HepG2 (cell line): ENCODE measurements around the gene INO80. TPM values are rescaled to one million over a fixed set of nuclear protein-coding genes. Genes with fewer than 3 reads are reported as not detected.

Experiments
- GLI4 ChIP-seq: sonication (generic); formaldehyde crosslinking; IDR thresholded peaks from 2 replicates; pipeline ENCODE4 v1.5.1; 2020; ENCODE audit warnings: missing genetic modification reagents, mild to moderate bottlenecking, moderate library complexity, borderline replicate concordance
- KDM2A ChIP-seq: sonication (generic); formaldehyde crosslinking; IDR thresholded peaks from 2 replicates; pipeline ENCODE4 v1.4.0; 2020; ENCODE audit warnings: low read depth, missing genetic modification reagents, borderline replicate concordance
- KLF12 ChIP-seq: sonication (generic); formaldehyde crosslinking; IDR thresholded peaks from 2 replicates; pipeline ENCODE4 v1.4.0; 2020; ENCODE audit warnings: missing genetic modification reagents, borderline replicate concordance
- KLF13 ChIP-seq: sonication (generic); formaldehyde crosslinking; IDR thresholded peaks from 2 replicates; pipeline ENCODE4 v1.4.0; 2020; ENCODE audit warnings: mild to moderate bottlenecking, missing genetic modification reagents
- PAWR ChIP-seq: sonication (generic); formaldehyde crosslinking; IDR thresholded peaks from 2 replicates; pipeline ENCODE4 v1.4.0; 2020; ENCODE audit warnings: missing genetic modification reagents, mild to moderate bottlenecking, borderline replicate concordance
- PREB ChIP-seq: sonication (generic); formaldehyde crosslinking; IDR thresholded peaks from 2 replicates; pipeline ENCODE4 v1.4.0; 2020; ENCODE audit warnings: missing genetic modification reagents
- USF2 ChIP-seq, 2 experiments: sonication (generic) in 1 of 2; formaldehyde crosslinking in 1 of 2; IDR thresholded peaks; 2 replicates each; pipeline versions ENCODE4 v1.5.1 to v1.6.1; 2011 to 2020; ENCODE audit warnings: borderline replicate concordance in 1 of 2, low read depth in 1 of 2, low read length in 1 of 2, mild to moderate bottlenecking in 1 of 2, missing genetic modification reagents in 1 of 2, moderate library complexity in 1 of 2
- ZBTB14 ChIP-seq: sonication (generic); formaldehyde crosslinking; IDR thresholded peaks from 2 replicates; pipeline ENCODE4 v1.4.0; 2020; ENCODE audit warnings: missing genetic modification reagents
- ZNF180 ChIP-seq: sonication (generic); formaldehyde crosslinking; IDR thresholded peaks from 2 replicates; pipeline ENCODE4 v1.4.0; 2020; ENCODE audit warnings: low read depth, missing genetic modification reagents, borderline replicate concordance
- ZNF318 ChIP-seq: sonication (generic); formaldehyde crosslinking; IDR thresholded peaks from 2 replicates; pipeline ENCODE4 v1.4.0; 2020; ENCODE audit warnings: mild to moderate bottlenecking, missing genetic modification reagents
- ZNF496 ChIP-seq: sonication (generic); formaldehyde crosslinking; IDR thresholded peaks from 2 replicates; pipeline ENCODE4 v1.8.1; 2023; ENCODE audit warnings: mild to moderate bottlenecking, moderate library complexity, missing genetic modification reagents; ENCODE audit not compliant: insufficient replicate concordance
- ZNF501 ChIP-seq: sonication (generic); formaldehyde crosslinking; IDR thresholded peaks from 2 replicates; pipeline ENCODE4 v1.5.1; 2020; ENCODE audit warnings: mild to moderate bottlenecking, moderate library complexity, missing genetic modification reagents
- ZNF567 ChIP-seq: sonication (generic); formaldehyde crosslinking; IDR thresholded peaks from 2 replicates; pipeline ENCODE4 v1.8.1; 2023; ENCODE audit warnings: mild to moderate bottlenecking, missing genetic modification reagents, borderline replicate concordance
- ZNF768 ChIP-seq: sonication (generic); formaldehyde crosslinking; IDR thresholded peaks from 2 replicates; pipeline ENCODE4 v1.4.0; 2020; ENCODE audit warnings: missing genetic modification reagents
- polyA plus RNA-seq, 8 experiments: library from polyadenylated mRNA; depleted of rRNA in 3 of 8; stranded (reverse) in 7 of 8; unstranded in 1 of 8; fragments of >200 nt; fragmentation: Illumina TruSeq in 4 of 8; extraction: Trizol in 4 of 8; gene quantifications; 2 replicates each; pipeline versions ENCODE4 v1.2.1 to v1.2.3, GENCODE V29; 2011 to 2016; ENCODE audit warnings: low read depth in 4 of 8, missing spikeins in 1 of 8, mixed read lengths in 1 of 8; ENCODE audit not compliant: insufficient read depth in 1 of 8
- total RNA-seq, 5 experiments: library from RNA; depleted of rRNA; stranded (reverse); fragments of >200 nt; fragmentation: Illumina TruSeq; extraction: Trizol; gene quantifications; 2 replicates each; pipeline ENCODE4 v1.2.3, GENCODE V29; 2016; ENCODE audit warnings: low read depth in 1 of 5

Gene INO80
- total and polyA plus RNA-seq, 2 of the 13 experiments (the other 11 are each of a cell fraction or from before 2014, with no cell fraction given): 3.6 to 14.8 TPM

DNA sequence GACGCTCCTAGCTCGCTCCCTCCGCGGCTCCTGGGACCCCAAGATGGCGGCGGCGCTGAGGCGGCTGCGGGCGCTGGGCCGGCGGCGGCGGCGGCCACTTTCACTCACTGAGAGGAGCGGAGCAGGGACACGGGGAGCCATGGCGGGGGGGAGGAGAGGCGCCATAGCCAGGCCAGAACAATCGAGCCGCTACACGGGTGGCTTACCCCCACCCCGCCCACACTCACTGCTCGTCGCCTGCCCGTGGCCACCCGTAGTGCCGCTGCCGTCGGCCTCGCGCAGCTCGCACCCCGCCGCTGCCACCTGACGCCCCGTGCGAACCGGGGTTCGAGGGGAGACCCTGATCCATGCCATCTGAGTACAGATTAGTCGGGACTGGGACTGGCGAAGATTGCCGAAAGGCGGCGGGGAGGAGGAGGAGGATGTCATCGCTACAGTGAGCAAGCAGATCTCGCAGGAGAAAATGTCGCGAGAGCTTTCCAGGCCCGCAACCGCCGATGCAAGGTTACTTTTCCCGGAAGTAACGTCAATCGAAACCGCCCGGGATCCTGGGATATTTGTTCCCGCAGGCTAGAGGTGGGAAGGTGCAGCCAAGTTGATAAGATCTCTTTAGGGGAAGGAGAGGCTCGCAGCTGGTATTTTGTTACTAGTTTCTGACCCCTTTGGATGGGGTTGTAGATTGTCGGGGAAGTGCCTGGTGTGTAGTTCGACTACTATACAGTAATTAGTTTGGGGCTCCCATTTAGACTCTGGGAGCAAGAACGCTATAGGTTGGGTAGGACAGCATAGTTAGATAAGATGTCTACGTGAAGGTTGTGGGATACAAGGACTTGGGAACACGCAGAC is at the start of gene INO80 (continued):
- TF ChIP-seq ZNF318 (CRISPR knock-in tag): no peak
- TF ChIP-seq KLF12 (CRISPR knock-in tag): no peak; the same call in 1 of the 2 replicates
- TF ChIP-seq PREB (CRISPR knock-in tag): no peak
- no peak for TF ChIP-seq USF2 (IDR thresholded peaks at IDR 0.05; ENCODE audit: low read depth, low read length)
- TF ChIP-seq USF2 (CRISPR knock-in tag; IDR thresholded peaks at IDR 0.05; ENCODE audit: borderline replicate concordance): no peak; the same call in 1 of the 2 replicates
- TF ChIP-seq ZNF180 (CRISPR knock-in tag): no peak
- no peak; the same call in 1 of the 2 replicates for TF ChIP-seq PAWR (CRISPR knock-in tag)
- TF ChIP-seq KLF13 (CRISPR knock-in tag): no peak
- peak; percentile 92 for TF ChIP-seq KDM2A (CRISPR knock-in tag)
- no peak for TF ChIP-seq GLI4 (CRISPR knock-in tag)
- TF ChIP-seq ZNF567: no peak
- TF ChIP-seq ZNF501 (CRISPR knock-in tag): no peak; the same call in 1 of the 2 replicates
- TF ChIP-seq ZNF496 (CRISPR knock-in tag): no peak
- TF ChIP-seq ZNF768: peak; percentile 73
- TF ChIP-seq ZBTB14 (CRISPR knock-in tag): no peak
